Amniotic epithelial cell (primary cell): ENCODE measurements around the gene AP5Z1.

ENCODE experiments used
- DNase-seq: peaks from one replicate; pipeline ENCODE4 v3.0.0-alpha.2; 2010; ENCODE audit warnings: low read depth

AP5Z1 gene

GRCh38 chr7:4766666-4767519, 8.5 kb upstream of the AP5Z1 start:
- peak; percentile 65 for DNase-seq

GRCh38 chr7:4768597-4769569, 6.5 kb upstream of the AP5Z1 start:
- no peak for DNase-seq

GRCh38 chr7:4769761-4770160, 5.7 kb upstream of the AP5Z1 start:
- DNase-seq = peak; percentile 16

GRCh38 chr7:4770886-4771285, 4.5 kb upstream of the AP5Z1 start:
- DNase-seq = no peak

DNA sequence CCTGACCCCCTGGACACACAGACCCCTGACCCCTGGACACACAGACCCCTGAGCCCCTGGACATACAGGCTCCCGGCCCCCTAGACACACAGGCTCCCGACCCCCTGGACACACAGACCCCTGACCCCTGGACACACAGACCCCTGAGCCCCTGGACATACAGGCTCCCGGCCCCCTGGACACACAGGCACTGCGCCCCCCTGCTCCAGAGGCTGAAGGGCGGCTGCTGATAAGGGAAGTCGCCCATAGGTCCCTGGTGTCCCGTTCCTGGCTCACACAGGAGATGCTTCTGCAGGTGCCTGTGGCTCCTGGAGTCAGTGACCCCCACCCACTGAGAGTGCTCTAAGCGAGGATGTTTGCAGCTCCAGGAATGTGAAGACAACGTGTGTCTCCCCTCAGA, 3.7 kb upstream of the AP5Z1 start:
- no peak for DNase-seq

DNA sequence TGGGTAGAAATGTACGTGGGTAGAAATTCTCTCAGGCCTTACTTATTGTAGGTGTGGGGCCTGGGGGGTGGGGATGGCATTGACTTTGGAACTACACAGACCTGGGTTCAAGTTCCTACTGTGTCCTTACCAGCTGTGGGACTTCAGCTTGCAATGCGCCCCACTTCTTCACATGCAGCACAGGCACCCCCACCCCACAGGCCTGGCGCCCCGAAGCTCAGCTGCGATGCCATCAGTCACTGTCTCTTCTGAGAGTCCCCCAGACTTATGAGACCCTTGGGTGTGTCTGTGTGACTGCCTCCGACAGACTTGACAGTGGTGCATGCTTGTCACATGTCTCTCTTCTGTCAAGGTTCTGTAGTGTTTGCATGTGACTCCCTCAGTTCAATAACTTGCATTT, 3.1 kb upstream of the AP5Z1 start:
- DNase-seq = no peak

DNA sequence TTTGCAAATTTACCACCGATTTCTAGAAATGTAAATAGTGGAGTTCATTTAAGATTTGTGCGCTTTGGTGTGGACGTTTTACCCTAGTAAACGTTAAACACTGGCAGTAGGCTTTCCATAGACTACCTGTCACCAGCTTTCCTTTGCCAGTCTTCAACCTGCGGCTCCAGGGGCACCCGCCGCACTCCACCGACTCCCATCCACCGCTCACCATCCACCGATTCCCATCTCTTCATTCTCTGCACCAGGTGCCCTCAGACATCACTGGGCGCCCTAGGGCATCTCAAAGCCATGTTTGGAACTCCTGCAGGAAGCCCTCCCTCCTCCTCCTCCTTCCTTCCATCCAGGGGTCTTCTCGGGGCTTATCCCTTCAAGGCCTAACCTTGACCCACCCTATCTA, 1.4 kb upstream of the AP5Z1 start:
- no peak for DNase-seq

DNA sequence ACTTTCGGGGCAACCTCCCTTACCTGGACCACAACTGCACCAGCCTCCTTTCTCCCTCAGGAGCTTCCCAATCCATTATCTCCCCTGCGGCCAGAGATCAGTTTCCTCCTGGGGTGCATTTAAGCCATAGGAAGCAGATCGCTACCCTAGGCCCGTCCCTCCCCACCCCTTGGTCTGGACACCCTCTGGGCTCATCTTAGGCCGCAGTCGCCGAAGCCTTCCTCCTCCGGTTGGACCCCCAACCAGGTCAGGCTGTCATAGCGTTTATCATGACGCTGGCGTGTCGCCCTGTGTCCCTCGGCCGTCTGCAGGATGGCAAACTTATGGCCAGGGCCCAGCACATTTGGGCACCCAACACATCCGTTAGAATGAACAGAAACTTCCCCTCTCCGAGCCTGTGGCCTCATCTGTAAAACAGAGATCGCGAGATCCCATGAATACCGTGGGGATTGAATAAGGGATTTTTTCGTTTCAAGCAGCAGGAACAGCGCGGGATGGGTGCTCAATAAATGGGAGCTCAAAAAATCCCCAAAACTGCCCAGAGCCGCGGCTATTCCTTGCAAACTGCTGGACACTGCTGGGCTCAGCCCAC, 669 bp upstream of the AP5Z1 start:
- DNase-seq = peak; percentile 68

DNA sequence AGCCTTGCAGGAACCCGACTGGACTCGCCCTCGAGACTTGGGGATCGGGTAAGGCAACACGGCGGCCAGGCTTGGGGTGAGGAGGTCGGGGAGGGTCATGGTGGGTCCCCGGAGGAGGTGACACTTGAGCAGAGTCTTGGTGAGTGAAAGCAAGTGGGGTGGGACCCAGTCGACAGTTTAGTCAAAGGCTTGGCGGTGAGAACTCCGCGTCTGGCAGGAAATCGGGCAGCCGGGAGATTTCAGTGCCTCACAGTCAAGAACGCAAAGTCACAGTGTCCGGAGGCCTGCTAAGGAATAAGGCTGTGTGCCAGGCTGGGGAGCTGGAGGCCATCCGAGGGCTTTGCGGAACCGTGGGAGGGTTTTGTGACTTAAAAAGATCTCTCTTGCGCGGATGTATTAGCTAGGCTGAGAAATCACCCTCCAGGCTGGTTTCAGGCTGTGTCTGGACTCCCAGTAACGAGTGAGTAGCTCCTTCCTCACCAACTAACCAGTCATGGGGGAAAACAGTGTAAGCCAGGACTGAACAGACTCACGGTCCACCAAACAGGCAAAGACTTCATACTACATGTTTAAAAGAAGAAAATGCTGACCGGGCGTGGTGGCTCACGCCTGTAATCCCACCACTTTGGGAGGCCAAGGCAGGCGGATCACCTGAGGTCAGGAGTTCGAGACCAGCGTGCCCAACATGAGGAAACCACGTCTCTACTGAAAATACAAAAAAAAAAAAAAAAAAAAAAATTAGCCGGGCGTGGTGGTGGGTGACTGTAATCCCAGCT, 613 bp downstream of the AP5Z1 start:
- DNase-seq = peak; percentile 38

DNA sequence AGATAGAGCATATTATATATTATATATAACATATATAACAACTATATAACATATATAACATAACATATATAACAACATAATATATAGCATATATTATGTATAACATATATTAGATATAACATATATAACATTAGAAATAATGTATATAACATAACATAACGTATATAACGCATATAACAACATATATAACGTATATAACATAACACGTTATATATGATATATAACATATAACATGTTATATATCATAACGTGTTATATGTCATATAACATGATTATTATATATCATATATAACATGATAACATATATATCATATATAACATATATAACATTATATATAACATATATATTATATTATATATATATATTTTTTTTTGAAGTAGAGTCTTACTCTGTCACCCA, 3.7 kb downstream of the AP5Z1 start:
- no peak for DNase-seq

DNA sequence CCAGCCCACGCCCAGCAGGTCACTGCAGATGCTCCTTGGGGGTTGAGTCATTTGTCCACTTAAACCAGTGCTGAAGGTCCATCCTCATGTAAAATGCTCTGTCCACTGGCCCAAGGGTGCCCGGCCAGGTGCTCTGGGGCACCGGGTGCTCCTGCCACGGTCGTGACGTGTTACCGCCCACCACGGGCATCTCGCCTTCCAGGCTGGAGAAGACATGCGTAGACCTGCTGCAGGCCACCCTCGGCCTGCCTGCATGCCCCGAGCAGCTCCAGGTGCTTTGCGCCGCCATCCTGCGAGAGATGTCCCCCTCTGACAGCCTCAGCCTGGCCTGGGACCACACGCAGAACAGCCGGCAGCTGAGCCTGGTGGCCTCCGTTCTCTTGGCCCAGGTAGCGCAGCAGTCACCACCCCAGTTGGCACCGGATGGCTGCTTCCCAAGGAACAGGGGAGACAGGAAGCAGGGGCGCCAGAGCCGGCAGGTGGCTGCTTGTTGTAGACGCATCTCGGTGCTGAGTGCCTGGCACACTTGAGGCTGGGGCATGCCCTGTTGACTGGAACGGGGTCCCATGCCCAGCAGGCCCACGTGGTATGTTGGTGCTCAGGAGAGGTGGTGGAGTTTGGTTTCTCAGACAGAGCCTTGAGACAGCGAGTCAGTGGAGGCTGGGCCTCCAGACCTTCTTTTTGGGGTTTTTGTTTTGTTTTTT, 6.1 kb downstream of the AP5Z1 start:
- no peak for DNase-seq

- DNase-seq = no peak
Observed at GRCh38 chr7:4782333-4783291, 7.2 kb downstream of the AP5Z1 start.

DNA sequence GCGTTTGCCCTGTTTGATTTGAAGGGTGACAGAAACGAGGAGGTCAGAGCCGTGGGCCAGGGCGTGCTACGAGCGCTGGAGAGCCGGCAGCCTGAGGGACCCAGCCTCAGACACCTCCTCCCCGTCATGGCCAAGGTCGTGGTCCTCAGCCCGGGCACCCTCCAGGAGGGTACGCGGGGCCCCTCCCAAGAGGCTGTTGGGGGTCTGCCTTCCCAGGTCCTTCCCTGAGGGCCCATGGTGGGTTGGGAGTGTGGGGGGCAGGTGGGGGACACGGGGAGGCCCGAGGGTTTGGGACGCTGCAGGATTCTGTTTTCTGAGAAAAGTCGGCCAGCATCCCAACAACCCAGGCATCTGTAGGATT, 7.8 kb downstream of the AP5Z1 start:
- DNase-seq = no peak

- no peak for DNase-seq
Observed at GRCh38 chr7:4783762-4784351, 8.4 kb downstream of the AP5Z1 start.

GRCh38 chr7:4784799-4785198, 9.4 kb downstream of the AP5Z1 start:
- no peak for DNase-seq

DNA sequence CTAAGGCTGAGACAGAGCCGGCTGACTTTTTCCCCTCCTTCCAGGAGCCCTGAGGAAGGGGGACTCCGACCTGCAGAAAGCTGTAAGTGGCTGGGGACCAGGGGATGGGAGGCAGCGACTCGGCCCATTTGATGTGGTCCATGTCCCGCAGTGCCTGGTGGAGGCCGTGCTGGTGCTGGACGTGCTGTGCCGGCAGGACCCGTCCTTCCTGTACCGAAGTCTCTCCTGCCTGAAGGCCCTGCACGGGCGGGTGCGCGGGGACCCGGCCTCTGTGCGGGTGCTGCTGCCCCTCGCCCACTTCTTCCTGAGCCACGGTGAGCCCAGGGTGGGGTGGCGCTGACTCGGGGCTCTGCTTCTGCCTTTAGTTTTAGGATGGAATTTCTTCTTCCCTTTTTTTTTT, 9.9 kb downstream of the AP5Z1 start:
- no peak for DNase-seq

- no peak for DNase-seq
Observed at GRCh38 chr7:4786015-4786414, 10.6 kb downstream of the AP5Z1 start.

GRCh38 chr7:4787541-4787940, 12.1 kb downstream of the AP5Z1 start:
- DNase-seq = no peak

DNA sequence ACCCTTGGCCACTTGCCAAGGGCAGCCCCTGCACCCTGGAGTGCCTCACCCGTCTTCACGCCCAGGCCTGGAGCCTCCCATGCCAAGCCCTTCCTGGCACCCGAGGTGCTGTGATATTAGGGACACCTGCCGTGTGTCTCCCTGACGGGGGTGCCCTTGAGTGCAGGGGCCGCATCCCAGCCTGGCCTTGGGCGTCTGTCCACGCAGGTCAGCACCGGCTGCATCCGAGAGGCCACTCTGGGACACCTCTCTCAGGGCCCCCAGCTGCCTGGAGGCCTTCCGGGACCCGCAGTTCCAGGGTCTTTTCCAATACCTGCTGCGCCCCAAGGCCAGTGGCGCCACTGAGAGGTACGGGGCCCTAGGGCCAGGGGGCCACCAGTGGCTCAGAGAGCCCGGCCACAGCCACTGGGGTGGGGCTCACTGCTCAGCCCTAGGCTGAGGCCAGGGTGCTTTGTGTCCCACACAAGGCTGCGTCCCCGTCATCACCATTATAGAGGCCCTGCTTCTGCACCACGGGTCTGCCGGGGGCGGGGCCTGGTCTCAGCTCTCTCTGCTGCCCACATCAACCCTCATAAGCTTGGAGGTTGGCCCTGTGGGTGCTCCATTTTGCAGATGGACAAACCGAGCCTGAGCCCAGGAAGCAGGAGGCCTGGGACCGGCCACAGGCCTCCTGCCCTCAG, 12.7 kb downstream of the AP5Z1 start:
- no peak for DNase-seq
